HuH-7.5 (cell line): ENCODE results near the gene LIN54.

Experiments
- DNase-seq: peaks from one replicate; pipeline ENCODE4 v3.0.0; 2011; ENCODE audit warnings: low spot score

LIN54 gene

GRCh38 chr4:82890901-82891706 lies 119.5 kb downstream of the LIN54 start, which contains the start of gene SEC31A:
TSS of gene SEC31A (minus strand) at chr4:82891153. CDS start at chr4:82881936, 9,217 bp downstream.
- peak; percentile 67 for DNase-seq

DNA sequence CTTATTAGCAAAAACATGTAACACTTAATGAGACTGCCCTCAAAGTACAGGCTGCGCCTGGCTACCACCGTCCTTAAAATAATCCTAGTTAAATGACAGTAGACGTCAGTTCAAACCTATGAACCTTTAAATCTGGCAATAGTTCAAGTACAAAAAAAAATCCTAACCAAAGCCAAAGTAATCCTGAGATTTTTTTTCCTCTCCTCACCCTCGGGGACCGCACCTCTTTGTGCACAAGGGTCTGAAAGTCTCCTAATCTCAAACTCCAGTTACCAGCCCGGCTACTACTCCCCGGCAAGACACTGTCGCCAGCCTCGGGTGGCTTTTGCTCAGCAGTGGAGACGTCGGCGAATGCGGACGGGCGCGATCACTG lies 120.1 kb downstream of the LIN54 start:
- no peak for DNase-seq

- no peak for DNase-seq
Observed at GRCh38 chr4:82889287-82889686, 121.3 kb downstream of the LIN54 start.

DNA sequence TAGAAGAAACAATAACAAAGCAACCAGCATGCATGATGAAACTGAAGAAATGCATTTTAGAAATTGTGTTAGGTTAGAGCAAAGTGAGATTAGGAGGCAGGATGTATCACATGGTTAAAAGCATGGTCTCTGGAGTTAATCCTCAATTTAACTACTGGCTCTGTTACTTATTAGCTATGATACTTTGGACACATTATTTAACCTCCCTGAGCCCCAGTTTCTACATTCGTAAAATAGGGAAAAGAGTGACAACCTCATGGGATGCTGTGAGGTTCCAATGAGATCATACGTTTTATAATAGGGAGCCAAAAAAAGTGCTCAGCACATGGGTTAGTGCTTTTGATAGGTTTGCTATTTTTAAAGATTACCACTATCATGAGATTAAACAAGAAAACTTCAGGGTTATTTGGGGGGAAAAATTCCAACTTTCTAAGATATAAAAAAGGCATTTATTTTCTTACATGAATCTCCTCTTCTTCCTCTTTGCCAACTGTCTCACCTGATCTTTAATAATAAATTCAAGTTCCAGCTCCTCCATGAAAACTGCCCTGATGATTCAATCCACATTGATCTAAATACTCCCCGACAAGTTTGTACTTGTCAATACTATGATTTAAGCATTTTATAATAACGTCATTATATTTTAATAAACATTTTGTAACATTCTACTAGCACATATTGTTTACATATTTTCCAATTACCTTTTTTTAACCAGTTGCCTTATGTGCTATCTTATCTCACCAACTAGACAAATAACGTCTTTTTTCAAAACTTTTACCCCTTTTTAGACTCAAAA lies 124.3 kb downstream of the LIN54 start:
- DNase-seq: no peak

DNA sequence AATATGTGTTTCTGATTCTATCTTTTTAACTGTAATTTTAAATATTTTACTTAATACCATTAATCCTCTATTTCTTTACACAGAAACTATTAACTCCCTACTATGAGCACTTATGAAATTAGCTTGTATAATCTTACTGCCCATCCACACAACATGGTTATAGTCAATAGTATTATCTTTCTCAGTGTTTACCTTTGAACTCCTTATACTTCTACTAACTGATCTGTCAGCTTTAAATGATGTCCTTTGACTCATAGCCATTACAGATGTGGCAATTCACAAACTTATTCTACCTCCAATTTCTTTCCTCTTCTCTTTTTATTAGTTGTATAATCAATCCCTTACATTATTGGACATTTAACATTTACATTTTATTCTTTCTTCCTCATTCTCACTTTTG lies 125.2 kb downstream of the LIN54 start:
- no peak for DNase-seq
